PC-3 (cell line): Measurements from ENCODE around the gene FBLN1.

Experiments
- CTCF ChIP-seq: fragments of 300-600 bp; sonication (generic); conservative IDR thresholded peaks from 2 replicates; pipeline ENCODE4 v1.5.1; 2017; ENCODE audit warnings: antibody characterized with exemption, low read depth, mild to moderate bottlenecking, low read length
- EZH2phosphoT487 ChIP-seq: fragments of 300-600 bp; sonication (generic); IDR thresholded peaks from 2 replicates; pipeline ENCODE4 v1.6.1; 2018; ENCODE audit warnings: mild to moderate bottlenecking, antibody characterized with exemption, low read length, borderline replicate concordance

GRCh38 chr22:45482169-45482568, 20.5 kb upstream of the FBLN1 start:
- TF ChIP-seq EZH2phosphoT487 (no peak), CTCF (no peak)
